A549 (cell line): ENCODE data around the gene NOC4L. TPM values are rescaled to one million over a fixed set of nuclear protein-coding genes. Genes with fewer than 3 reads are reported as not detected.

Experiments used
- ATAC-seq, 2 experiments: fragments of 200-7000 bp in 1 of 2; fragments of >200 bp in 1 of 2; cut with Nextera tagmentation in 1 of 2; cut with Tn5 transposase in 1 of 2; 3 replicates each; pipeline versions ENCODE4 v1.8.0 to v1.9.1; 2018 to 2020; ENCODE audit warnings: mild to moderate bottlenecking in 1 of 2, moderate library complexity in 1 of 2
- CTCF ChIA-PET: fragments of 300-600 bp; sonication (Branson Sonifier 250); formaldehyde crosslinking; extraction: SDS; loops from one replicate; lab custom pipeline; 2021; ENCODE audit warnings: antibody characterized with exemption, inconsistent platforms; lab: Yijun Ruan, JAX
- POLR2A ChIA-PET: fragments of 350-600 bp; formaldehyde crosslinking; extraction: SDS; loops from one replicate; lab custom pipeline; 2021; ENCODE audit warnings: antibody characterized with exemption, inconsistent platforms; lab: Yijun Ruan, JAX
- DNase-seq, 2 experiments: peaks; one replicate each; pipeline versions ENCODE4 v3.0.0 to v3.0.0-alpha.2; 2011 to 2016; ENCODE audit warnings: low read depth in 1 of 2, low spot score in 1 of 2
- FAIRE-seq: peaks from 2 replicates; lab custom pipeline; 2011; peaks lifted over from hg19 to GRCh38; lab: Jason Lieb, UNC
- H3K27ac ChIP-seq, 2 experiments: fragments of >200 bp; sonication (Bioruptor Twin); formaldehyde crosslinking; 3 replicates each; pipeline ENCODE4 v1.5.1; 2016 to 2017
- H3K4me1 ChIP-seq: fragments of >200 bp; sonication (Bioruptor Twin); formaldehyde crosslinking; 3 replicates; pipeline ENCODE4 v1.6.1; 2016
- H3K4me2 ChIP-seq: fragments of >200 bp; sonication (Bioruptor Twin); formaldehyde crosslinking; 3 replicates; pipeline ENCODE4 v1.6.1; 2016
- H3K4me3 ChIP-seq: fragments of >200 bp; sonication (Bioruptor Twin); formaldehyde crosslinking; 3 replicates; pipeline ENCODE4 v1.5.1; 2016
- H3K9me3 ChIP-seq: fragments of >200 bp; sonication (Bioruptor Twin); formaldehyde crosslinking; 3 replicates; pipeline ENCODE4 v1.6.1; 2016
- CBX2 ChIP-seq: fragments of 200-600 bp; sonication (generic); IDR thresholded peaks from 2 replicates; pipeline ENCODE4 v1.6.1; 2016; ENCODE audit warnings: low read depth, mild to moderate bottlenecking, borderline replicate concordance
- CBX8 ChIP-seq: fragments of 200-600 bp; sonication (generic); IDR thresholded peaks from 2 replicates; pipeline ENCODE4 v1.6.1; 2016
- CHD4 ChIP-seq: fragments of 200-600 bp; sonication (generic); IDR thresholded peaks from 2 replicates; pipeline ENCODE4 v1.6.1; 2016; ENCODE audit warnings: antibody characterized with exemption, mild to moderate bottlenecking, borderline replicate concordance
- E2F6 ChIP-seq: IDR thresholded peaks from 2 replicates; pipeline ENCODE4 v1.6.1; 2012; ENCODE audit warnings: low read depth, borderline replicate concordance
- EHF ChIP-seq: fragments of 250-450 bp; sonication (Bioruptor Pico); IDR thresholded peaks from 2 replicates; pipeline ENCODE4 v1.5.0; 2020; ENCODE audit warnings: mild to moderate bottlenecking
- EP300 ChIP-seq, 2 experiments: fragments of >200 bp; sonication (Bioruptor Twin); formaldehyde crosslinking; IDR thresholded peaks; 2 replicates in 1 of 2; 3 replicates in 1 of 2; pipeline ENCODE4 v1.6.1; 2016 to 2017
- GATA3 ChIP-seq: IDR thresholded peaks from 2 replicates; pipeline ENCODE4 v1.6.1; 2012; ENCODE audit warnings: borderline replicate concordance
- HDAC2 ChIP-seq: fragments of 200-600 bp; sonication (generic); IDR thresholded peaks from 2 replicates; pipeline ENCODE4 v1.6.1; 2016
- HES2 ChIP-seq: fragments of >200 bp; sonication (Bioruptor Twin); formaldehyde crosslinking; IDR thresholded peaks from 2 replicates; pipeline ENCODE4 v1.6.1; 2016
- HEYL ChIP-seq: fragments of 250-450 bp; sonication (Bioruptor Pico); IDR thresholded peaks from 2 replicates; pipeline ENCODE4 v1.8.0; 2021; ENCODE audit warnings: mild to moderate bottlenecking, moderate library complexity
- HMGXB4 ChIP-seq: fragments of 250-450 bp; sonication (Bioruptor Pico); IDR thresholded peaks from 2 replicates; pipeline ENCODE4 v1.5.0; 2021; ENCODE audit warnings: mild to moderate bottlenecking, moderate library complexity, borderline replicate concordance
- JUNB ChIP-seq: fragments of >200 bp; sonication (Bioruptor Twin); formaldehyde crosslinking; IDR thresholded peaks from 2 replicates; pipeline ENCODE4 v1.6.1; 2016
- KDM1A ChIP-seq: fragments of 200-600 bp; sonication (generic); IDR thresholded peaks from 2 replicates; pipeline ENCODE4 v1.6.1; 2016; ENCODE audit warnings: low read depth, mild to moderate bottlenecking
- KDM5A ChIP-seq: fragments of 200-600 bp; sonication (generic); IDR thresholded peaks from 2 replicates; pipeline ENCODE4 v1.6.1; 2016; ENCODE audit warnings: antibody characterized with exemption, mild to moderate bottlenecking
- MAFK ChIP-seq: fragments of 450-650 bp; IDR thresholded peaks from 2 replicates; pipeline ENCODE4 v1.6.1; 2014; ENCODE audit not compliant: partially characterized antibody
- MAX ChIP-seq: IDR thresholded peaks from 2 replicates; pipeline ENCODE4 v1.6.1; 2012
- MYC ChIP-seq: IDR thresholded peaks from 2 replicates; pipeline ENCODE4 v1.6.1; 2012; ENCODE audit warnings: mild to moderate bottlenecking, inconsistent platforms, low read length, improper control_type of control experiment, borderline replicate concordance
- NPAS2 ChIP-seq: fragments of 250-450 bp; sonication (Bioruptor Pico); IDR thresholded peaks from 2 replicates; pipeline ENCODE4 v1.8.0; 2022; ENCODE audit warnings: mild to moderate bottlenecking, moderate library complexity, borderline replicate concordance
- PHF8 ChIP-seq: fragments of 200-600 bp; sonication (generic); IDR thresholded peaks from 2 replicates; pipeline ENCODE4 v1.6.1; 2016; ENCODE audit warnings: low read depth, mild to moderate bottlenecking, antibody characterized with exemption, moderate library complexity, borderline replicate concordance
- RAD21 ChIP-seq, 2 experiments: fragments of >200 bp in 1 of 2; sonication (Bioruptor Twin) in 1 of 2; formaldehyde crosslinking in 1 of 2; IDR thresholded peaks in 1 of 2; conservative IDR thresholded peaks in 1 of 2; 2 replicates in 1 of 2; 3 replicates in 1 of 2; pipeline ENCODE4 v1.6.1; 2012 to 2018; ENCODE audit warnings: inconsistent platforms in 1 of 2
- RNF2 ChIP-seq: fragments of 200-600 bp; sonication (generic); IDR thresholded peaks from 2 replicates; pipeline ENCODE4 v1.6.1; 2016; ENCODE audit warnings: low read depth, mild to moderate bottlenecking, antibody characterized with exemption, moderate library complexity, borderline replicate concordance
- SMC3 ChIP-seq: fragments of >200 bp; sonication (Bioruptor Twin); formaldehyde crosslinking; IDR thresholded peaks from 3 replicates; pipeline ENCODE4 v1.6.1; 2018; ENCODE audit warnings: inconsistent platforms
- TP53 ChIP-seq: fragments of 250-450 bp; sonication (Bioruptor Pico); IDR thresholded peaks from 2 replicates; pipeline ENCODE4 v1.5.0; 2021; ENCODE audit warnings: mild to moderate bottlenecking, moderate library complexity
- USF2 ChIP-seq: fragments of 450-650 bp; IDR thresholded peaks from 2 replicates; pipeline ENCODE4 v1.6.1; 2014; ENCODE audit warnings: antibody characterized with exemption
- ZC3H11A ChIP-seq: fragments of 450-650 bp; IDR thresholded peaks from 2 replicates; pipeline ENCODE4 v1.6.1; 2014; ENCODE audit warnings: antibody characterized with exemption, mild to moderate bottlenecking
- ZFP36 ChIP-seq: fragments of 450-650 bp; IDR thresholded peaks from 2 replicates; pipeline ENCODE4 v1.6.1; 2014; ENCODE audit warnings: borderline replicate concordance; ENCODE audit not compliant: partially characterized antibody
- ZNF302 ChIP-seq: fragments of 250-450 bp; sonication (Bioruptor Pico); IDR thresholded peaks from 2 replicates; pipeline ENCODE4 v1.9.0; 2021; ENCODE audit warnings: inconsistent platforms, mild to moderate bottlenecking, moderate library complexity
- ZSCAN20 ChIP-seq: fragments of 250-450 bp; sonication (Bioruptor Pico); IDR thresholded peaks from 2 replicates; pipeline ENCODE4 v1.8.0; 2022; ENCODE audit warnings: mild to moderate bottlenecking, moderate library complexity
- WGBS: methylation state at CpG from one replicate; pipeline ENCODE4 v1.1.6; 2017; ENCODE audit errors: missing lambda C conversion rate; 5-methylcytosine and 5-hydroxymethylcytosine counted together
- polyA plus RNA-seq, 4 experiments: library from polyadenylated mRNA; depleted of rRNA in 3 of 4; stranded (reverse); fragments of >200 nt; fragmentation: RNase III in 1 of 4; extraction: RNeasy Plus Mini Kit Qiagen cat#74134 plus additional on column Dnase treatment in 1 of 4; gene quantifications; 2 replicates in 3 of 4; 3 replicates in 1 of 4; pipeline ENCODE4 v1.2.3, GENCODE V29; 2011 to 2017

NOC4L gene
- polyA plus RNA-seq, 2 of the 4 experiments (the other 2 are of a cell fraction): 12.1 to 34.1 TPM

- Histone ChIP-seq H3K4me2 (peak overlapping the region; percentile 93), H3K4me3 (no peak overlapping the region), H3K4me1 (peaks cover 13% of the 10 kb centered on the region; the same call in 2 of the 3 replicates), H3K9me3 (peaks cover 8% of the 10 kb centered on the region), H3K27ac (no peak overlapping the region)
- FAIRE-seq (no peak), ATAC-seq (no peak), DNase-seq (no peak)
- WGBS: 100% methylated on average over 7 of the region's 21 CpGs
- TF ChIP-seq HES2: no peak
- no peak for TF ChIP-seq ZFP36
- no peak for TF ChIP-seq NPAS2
- TF ChIP-seq RAD21 (conservative IDR thresholded peaks at IDR 0.05 in 1 of 2, IDR thresholded peaks at IDR 0.05 in 1 of 2): no peak
- TF ChIP-seq JUNB: no peak
- TF ChIP-seq KDM5A: no peak
- TF ChIP-seq MYC: no peak
- no peak for TF ChIP-seq MAFK
- TF ChIP-seq MAX: no peak
- TF ChIP-seq ZSCAN20 (CRISPR knock-in tag): no peak
- no peak for TF ChIP-seq EHF (CRISPR knock-in tag)
- TF ChIP-seq KDM1A: no peak
- no peak for TF ChIP-seq CBX2
- no peak for TF ChIP-seq CBX8
- CTCF ChIA-PET: interaction anchor here (1.1 to 2.4 kb wide), 6 partner anchors 10 to 226 kb away, joined by 3 to 7 read pairs (median 4); no protein-coding TSS in a partner anchor
- POLR2A ChIA-PET: interaction anchor here (1.2 kb wide), 1 partner anchor 10 kb away, joined by 3 read pairs; no protein-coding TSS in a partner anchor
Measured at GRCh38 chr12:132188451-132188901, 44.2 kb downstream of the NOC4L start.

- DNase-seq (peak in 1 of 2 experiments; percentile 28), ATAC-seq (peak; percentile 0 to 4; a peak in 3 of 6 replicates)
- POLR2A ChIA-PET: interaction anchor here (1.2 kb wide), 1 partner anchor 10 kb away, joined by 3 read pairs; no protein-coding TSS in a partner anchor
- peak overlapping the region; percentile 93 for H3K4me2 ChIP-seq
- 31% methylated on average over 17 of the region's 20 CpGs for WGBS
- TF ChIP-seq TP53 (CRISPR knock-in tag) (no peak), HES2 (no peak), RNF2 (no peak), ZNF302 (CRISPR knock-in tag) (no peak), EP300 (IDR thresholded peaks at IDR 0.05) (no peak), CHD4 (no peak), ZC3H11A (no peak), KDM5A (no peak), E2F6 (no peak), PHF8 (no peak), CBX2 (no peak), GATA3 (no peak), HMGXB4 (no peak), USF2 (no peak), SMC3 (no peak), HDAC2 (no peak), HEYL (no peak)
- TF ChIP-seq, all 56 proteins: peak for 0
- H3K27ac ChIP-seq: peak overlapping the region; percentile 83 to 85
- peaks cover 13% of the 10 kb centered on the region; the same call in 2 of the 3 replicates for H3K4me1 ChIP-seq
- H3K9me3 ChIP-seq: peaks cover 12% of the 10 kb centered on the region
- CTCF ChIA-PET: interaction anchor here (1.0 to 2.4 kb wide), 9 partner anchors 11 to 372 kb away, joined by 3 to 7 read pairs (median 3); no protein-coding TSS in a partner anchor
- FAIRE-seq: no peak
- peak overlapping the region; percentile 61 for H3K4me3 ChIP-seq
Measured at GRCh38 chr12:132188916-132189325, 44.7 kb downstream of the NOC4L start.
